ENCODE measurements around the gene ITGB4. TPM values are rescaled to one million over a fixed set of nuclear protein-coding genes. Genes with fewer than 3 reads are reported as not detected.
"Not testable (repeated sequence)": the region's sequence is repeated elsewhere in the genome, so short reads cannot be mapped to it uniquely, and the experiment has no call there.

Gene ITGB4
- polyA plus RNA-seq, 3 donors from 2014 or later: 0.24 TPM; not detected in 2

DNA sequence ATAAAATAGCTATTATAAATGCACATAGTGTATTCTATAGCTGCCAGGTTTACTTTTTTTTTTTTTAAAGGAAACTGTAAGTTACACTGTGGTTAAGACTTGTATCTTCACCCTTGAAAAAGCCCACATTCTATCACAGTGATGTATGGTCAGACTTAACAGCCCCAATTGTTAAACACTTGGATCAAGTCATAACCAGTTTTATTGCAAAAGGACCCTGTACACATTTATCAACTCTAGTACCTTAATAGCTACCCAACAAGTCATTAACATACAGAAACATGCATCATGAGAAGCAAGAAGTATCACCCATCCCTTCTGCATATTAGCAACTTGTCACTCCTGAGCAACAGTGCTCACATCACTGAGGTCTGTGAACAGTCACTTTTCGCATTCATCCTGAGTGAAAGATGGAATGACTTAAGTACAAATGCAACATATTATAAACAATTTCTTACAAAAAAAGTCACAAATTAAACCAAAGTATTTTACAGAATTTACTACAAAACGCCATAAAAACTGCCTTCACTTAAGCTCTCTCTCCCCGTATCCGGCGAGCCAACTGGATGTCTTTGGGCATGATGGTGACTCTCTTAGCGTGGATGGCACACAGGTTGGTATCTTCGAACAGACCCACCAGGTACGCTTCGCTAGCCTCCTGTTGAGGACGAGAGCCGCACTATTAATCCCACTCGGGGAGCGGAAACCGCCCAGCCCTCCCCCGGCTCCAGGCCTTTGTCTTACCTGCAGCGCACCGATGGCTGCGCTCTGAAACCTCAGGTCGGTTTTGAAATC is 57.0 kb downstream of the ITGB4 start:
- H3K27ac Mint-ChIP-seq: peak overlapping the region; percentile 91 to 98 (median 93)
- peaks cover 36 to 51% (median 42%) of the 10 kb centered on the region in 3 donors for H3K27me3 Mint-ChIP-seq (ENCODE audit: low read depth in 3 of 3)
- H3K9me3 Mint-ChIP-seq: not testable (repeated sequence)
- peaks cover 25 to 38% (median 32%) of the 10 kb centered on the region in 3 donors for H3K36me3 Mint-ChIP-seq
- peak overlapping the region; percentile 97 to 100 (median 98) for H3K4me3 Mint-ChIP-seq
- peak; percentile 51 to 64 (median 59) for DNase-seq
- peaks cover 55 to 62% of the 10 kb centered on the region in 2 donors for H3K4me1 Mint-ChIP-seq

DNA sequence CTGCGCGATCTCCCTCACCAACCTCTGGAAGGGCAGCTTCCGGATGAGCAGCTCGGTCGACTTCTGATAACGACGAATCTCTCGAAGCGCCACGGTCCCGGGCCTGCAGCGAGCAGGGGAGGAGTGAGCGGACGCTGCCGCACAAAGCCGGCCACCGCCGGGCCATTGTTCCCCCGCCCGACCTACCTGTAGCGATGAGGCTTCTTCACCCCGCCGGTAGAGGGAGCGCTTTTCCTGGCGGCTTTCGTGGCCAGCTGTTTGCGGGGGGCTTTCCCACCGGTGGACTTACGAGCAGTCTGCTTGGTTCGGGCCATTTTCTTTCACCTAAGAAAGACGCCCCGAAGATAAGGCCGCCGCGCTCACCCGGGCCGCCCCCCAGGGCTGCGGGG is 57.6 kb downstream of the ITGB4 start:
- Mint-ChIP-seq H3K9me3 (peaks cover 0 to 7% (median 3%) of the 10 kb centered on the region in 6 donors), H3K36me3 (peaks cover 25 to 38% (median 32%) of the 10 kb centered on the region in 3 donors), H3K4me1 (peaks cover 61 to 68% of the 10 kb centered on the region in 2 donors), H3K27me3 (ENCODE audit: low read depth in 3 of 3) (peaks cover 34 to 51% (median 39%) of the 10 kb centered on the region in 3 donors), H3K27ac (peak overlapping the region; percentile 91 to 98 (median 93)), H3K4me3 (peak overlapping the region; percentile 97 to 100 (median 98))
- DNase-seq: peak; percentile 72 to 78 (median 76)

DNA sequence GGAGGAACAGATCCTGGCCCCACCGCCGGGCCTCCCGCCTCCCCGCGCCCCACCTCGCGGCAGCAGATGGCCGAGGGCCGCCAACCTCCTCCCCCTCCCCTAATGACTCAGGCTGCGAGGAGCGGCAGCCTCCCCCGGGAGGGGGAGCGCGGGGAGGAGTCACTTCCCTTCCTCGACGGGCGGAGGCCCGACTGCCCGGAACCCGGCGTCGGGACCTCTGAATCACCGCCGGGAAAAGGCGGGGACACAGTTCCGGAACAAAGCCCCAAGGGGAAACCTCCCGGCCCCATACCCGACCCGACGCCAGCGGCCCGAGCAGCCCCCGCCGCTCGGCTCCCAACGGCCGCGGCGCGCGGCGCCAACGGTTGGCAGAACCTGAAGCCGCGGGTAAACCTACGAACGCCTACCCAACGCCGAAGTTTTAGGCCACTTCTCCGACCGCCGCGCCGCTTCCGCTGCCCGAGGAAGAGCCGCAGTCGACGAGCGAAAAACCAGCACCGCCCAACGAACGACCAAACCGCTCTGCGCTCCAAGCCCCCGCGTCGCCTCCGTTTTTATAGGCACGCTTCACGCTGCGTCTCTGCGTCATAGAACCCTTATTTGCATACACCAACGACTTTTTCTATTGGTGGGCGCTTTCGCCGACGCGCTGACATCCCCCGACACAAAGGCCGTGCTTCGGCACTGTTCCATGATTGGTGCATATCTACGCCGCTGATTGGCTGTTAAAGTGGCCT is 58.2 kb downstream of the ITGB4 start:
- Mint-ChIP-seq H3K9me3 (peaks cover 0 to 7% (median 3%) of the 10 kb centered on the region in 6 donors), H3K36me3 (peaks cover 25 to 38% (median 32%) of the 10 kb centered on the region in 3 donors), H3K27me3 (ENCODE audit: low read depth in 3 of 3) (peaks cover 32 to 50% (median 38%) of the 10 kb centered on the region in 3 donors), H3K27ac (peak overlapping the region; percentile 98 to 100 (median 98)), H3K4me1 (peaks cover 66 to 72% of the 10 kb centered on the region in 2 donors), H3K4me3 (peak overlapping the region; percentile 97 to 100 (median 98))
- DNase-seq: peak; percentile 95 to 98 (median 97)

DNA sequence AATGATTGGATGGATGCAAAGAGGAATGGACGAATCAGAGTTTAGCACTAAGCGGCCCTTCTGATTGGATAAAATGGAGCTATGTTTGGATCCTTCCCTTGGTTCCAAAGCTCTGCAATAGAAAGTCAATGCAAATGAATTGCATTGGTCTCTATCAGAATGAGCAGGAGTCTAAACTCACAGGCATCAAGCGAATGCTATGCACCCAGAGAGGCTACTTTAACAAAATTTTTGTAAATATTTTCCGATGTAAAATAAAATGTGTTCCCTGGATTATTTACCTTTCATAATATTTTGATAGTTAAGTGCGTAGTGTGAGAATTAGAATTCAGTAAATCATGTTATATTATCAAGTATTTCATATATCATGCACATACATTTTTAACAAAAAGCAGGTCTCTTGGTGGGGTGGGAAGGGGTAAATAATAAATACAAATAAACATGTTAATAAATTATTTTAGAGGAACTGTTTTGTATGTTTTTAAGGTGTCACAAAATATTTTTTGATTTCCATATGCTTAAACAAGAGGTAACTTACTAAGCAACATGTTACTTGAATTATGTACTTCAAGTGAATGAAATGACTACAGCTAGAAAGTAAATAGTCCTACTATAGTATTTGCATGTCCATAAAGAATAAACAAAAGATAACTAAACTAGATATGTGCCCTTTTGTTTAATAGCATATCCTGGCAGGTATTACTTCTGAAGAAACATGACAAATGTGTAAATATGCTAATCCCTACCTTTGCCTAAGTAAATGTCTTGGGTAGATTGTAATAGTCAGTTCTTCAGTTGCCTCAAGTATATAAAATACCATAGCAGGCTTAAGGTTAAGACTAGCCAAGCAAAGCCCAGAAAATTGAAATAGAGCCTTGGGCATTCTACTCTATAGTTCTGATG is 59.0 kb downstream of the ITGB4 start:
- Mint-ChIP-seq H3K27me3 (ENCODE audit: low read depth in 3 of 3) (peaks cover 35 to 48% (median 44%) of the 10 kb centered on the region in 3 donors), H3K27ac (peak overlapping the region; percentile 98 to 100 (median 98)), H3K9me3 (peaks cover 0 to 7% (median 3%) of the 10 kb centered on the region in 6 donors), H3K36me3 (peaks cover 25 to 38% (median 32%) of the 10 kb centered on the region in 3 donors), H3K4me1 (peaks cover 61 to 71% of the 10 kb centered on the region in 2 donors), H3K4me3 (peak overlapping the region; percentile 94 to 100 (median 97))
- DNase-seq: no peak

DNA sequence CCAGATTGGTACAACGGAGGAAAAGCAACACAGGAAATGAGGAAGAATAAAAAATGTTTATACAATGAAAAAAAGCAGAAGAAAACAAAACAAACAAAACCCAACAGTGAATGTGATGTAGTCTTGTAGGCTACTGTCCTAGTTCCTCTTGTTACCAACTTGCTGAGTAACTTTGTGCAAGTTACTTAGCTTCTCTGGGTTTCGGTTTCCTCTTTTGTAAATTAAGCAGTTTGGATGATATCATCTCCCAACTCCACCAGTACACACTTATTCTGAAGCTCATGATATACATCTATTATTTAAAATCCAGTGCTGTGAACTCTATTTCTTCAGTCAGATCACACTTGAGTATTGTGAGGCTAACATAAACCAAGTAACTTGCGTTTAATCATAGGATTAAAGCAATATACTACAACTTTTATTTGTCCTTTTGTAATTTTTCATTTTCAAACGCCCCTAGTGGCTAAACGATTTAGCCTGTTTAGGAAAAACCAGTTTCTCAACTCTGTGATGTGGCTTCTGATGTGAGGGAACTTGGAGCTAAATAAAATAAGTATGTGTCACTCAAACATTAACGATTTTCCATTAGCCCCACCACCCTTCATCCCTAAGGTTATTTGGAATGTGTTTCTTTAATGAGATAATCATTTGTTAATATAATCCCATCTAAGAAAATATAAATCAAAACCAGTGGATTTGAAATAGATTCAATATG is 62.0 kb downstream of the ITGB4 start:
- H3K36me3 Mint-ChIP-seq: peaks cover 10 to 13% (median 11%) of the 10 kb centered on the region in 3 donors
- peak overlapping the region; percentile 90 to 95 (median 93) for H3K4me3 Mint-ChIP-seq
- H3K27ac Mint-ChIP-seq: peak overlapping the region; percentile 92 to 100 (median 99)
- peaks cover 20 to 35% (median 27%) of the 10 kb centered on the region in 3 donors for H3K27me3 Mint-ChIP-seq (ENCODE audit: low read depth in 3 of 3)
- peaks cover 0 to 7% (median 3%) of the 10 kb centered on the region in 6 donors for H3K9me3 Mint-ChIP-seq
- H3K4me1 Mint-ChIP-seq: peaks cover 49 to 60% of the 10 kb centered on the region in 2 donors
- peak; percentile 47 to 58 (median 57) for DNase-seq

DNA sequence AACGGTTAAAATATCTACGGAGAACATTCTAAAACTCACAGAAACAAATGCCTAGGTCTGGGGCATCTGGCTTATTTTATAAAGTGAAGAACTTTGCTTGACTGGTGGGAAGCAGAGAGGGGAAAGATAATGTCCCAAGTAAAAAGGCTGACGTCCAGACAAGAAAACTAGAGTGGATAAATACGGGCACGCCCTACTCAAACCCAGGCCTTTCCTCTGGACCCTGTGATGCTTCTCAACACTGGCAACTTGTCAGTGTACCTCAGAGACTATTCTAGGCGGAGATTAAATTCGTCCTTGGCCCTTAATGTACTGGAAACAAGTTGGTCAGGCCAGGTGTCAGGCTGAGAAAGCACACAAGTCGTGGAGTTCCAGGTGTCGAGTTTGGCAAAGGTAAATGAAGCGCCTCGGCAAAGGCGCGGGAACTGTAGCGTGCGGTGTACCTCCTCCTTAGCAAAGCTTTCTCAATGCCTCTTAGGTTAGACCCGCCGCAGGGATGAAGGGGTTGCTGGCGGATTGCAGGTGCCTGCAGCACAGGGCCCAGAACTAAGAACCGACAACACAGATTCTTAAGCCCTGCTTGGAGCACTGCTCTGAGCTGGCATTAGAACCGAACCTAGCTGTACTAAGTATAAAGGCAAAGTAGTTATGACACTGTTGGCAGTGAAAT is 62.7 kb downstream of the ITGB4 start:
- DNase-seq: peak in 1 of 3 donors; percentile 3
- peaks cover 3 to 6% (median 4%) of the 10 kb centered on the region in 3 donors for H3K36me3 Mint-ChIP-seq
- H3K4me1 Mint-ChIP-seq: peaks cover 45 to 54% of the 10 kb centered on the region in 2 donors

DNA sequence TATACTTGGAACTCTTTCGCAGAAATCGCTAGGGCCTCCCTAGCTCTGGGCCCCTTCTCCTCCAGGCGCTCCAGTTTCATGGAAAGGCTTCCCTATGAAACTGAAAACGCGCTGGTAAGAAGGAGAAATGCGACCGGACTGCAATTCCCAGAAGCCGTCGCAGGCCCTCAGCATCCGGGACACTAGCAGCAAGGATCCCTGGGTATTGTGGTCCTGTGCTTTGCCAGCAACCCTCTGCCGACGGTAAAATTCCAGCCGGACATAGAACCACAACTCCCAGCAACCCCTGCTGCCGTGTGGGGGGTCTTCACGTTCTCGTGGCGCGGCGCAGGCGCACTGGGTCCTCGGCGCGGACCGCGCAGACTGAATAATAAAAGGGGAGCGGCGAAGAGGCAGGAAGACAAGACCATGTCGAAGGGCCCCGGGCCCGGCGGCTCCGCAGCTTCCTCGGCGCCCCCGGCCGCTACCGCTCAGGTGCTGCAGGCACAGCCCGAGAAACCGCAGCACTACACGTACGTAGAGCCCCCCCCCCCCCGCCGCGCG is 63.3 kb downstream of the ITGB4 start, which contains the start of gene UNK:
UNK (plus strand) TSS at position 334 of the 543 bp plus-strand sequence; CDS start at position 409, 75 bp downstream.
- H3K4me1 Mint-ChIP-seq: peaks cover 45 to 53% of the 10 kb centered on the region in 2 donors
- peaks cover 0 to 5% (median 2%) of the 10 kb centered on the region in 6 donors for H3K9me3 Mint-ChIP-seq
- H3K27ac Mint-ChIP-seq: peak within 1 kb of the TSS; percentile 92 to 100 (median 99)
- H3K27me3 Mint-ChIP-seq (ENCODE audit: low read depth in 3 of 3): peaks cover 11 to 22% (median 18%) of the 10 kb centered on the region in 3 donors
- peak within 1 kb of the TSS; percentile 90 to 95 (median 94) for H3K4me3 Mint-ChIP-seq
- DNase-seq: peak; percentile 96 to 98 (median 98)
- peaks cover 1 to 4% (median 3%) of the 10 kb centered on the region in 3 donors for H3K36me3 Mint-ChIP-seq

More for the DNA sequence above, 62.7 kb downstream of the ITGB4 start:
- Mint-ChIP-seq H3K27me3 (ENCODE audit: low read depth in 3 of 3) (peaks cover 13 to 28% (median 20%) of the 10 kb centered on the region in 3 donors), H3K4me3 (peak overlapping the region; percentile 90 to 95 (median 94)), H3K9me3 (peaks cover 0 to 7% (median 3%) of the 10 kb centered on the region in 6 donors), H3K27ac (peak overlapping the region; percentile 92 to 100 (median 99))

DNA sequence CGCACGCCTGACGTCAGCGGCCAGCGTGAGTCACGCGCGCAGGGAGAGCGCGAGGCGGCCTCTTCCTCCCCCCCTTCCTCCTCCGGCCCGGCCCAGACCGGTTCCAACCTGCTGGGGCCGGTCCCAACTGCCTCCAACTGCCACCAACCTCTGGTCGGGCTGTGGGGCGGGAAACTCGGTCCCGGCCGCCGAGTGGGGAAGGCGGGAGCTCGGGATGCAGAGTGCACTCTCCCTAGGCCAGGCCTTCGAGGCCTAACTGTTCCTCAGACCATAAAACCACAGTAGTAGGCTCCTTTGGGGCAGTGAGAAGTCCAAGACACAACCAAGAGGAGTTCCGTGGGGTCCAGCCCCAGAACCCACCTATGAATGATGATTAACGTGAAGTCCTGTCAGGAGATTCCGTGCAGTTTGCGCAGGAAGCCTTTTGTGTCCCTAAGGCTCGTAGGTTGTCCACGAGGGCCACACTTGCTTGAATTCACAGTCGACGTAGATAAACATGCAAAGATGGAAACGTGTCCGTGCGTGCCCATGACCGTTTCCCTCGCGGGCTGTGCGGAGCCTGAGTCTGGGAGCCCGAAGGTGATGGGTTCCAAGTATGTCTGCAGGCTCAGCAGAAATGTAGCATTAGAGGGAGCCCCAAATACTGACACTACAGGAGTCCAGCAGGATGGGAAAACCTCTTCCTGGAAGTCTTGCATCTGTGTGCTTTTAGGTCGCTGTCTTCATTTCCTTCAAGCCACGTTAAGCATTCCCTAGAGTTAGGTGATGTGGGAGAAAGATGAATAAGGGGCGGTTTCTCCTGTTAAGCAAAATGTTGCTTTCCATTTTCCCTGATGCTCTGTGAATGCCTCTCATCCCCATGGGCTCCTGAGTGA is 64.0 kb downstream of the ITGB4 start:
- peaks cover 39 to 46% of the 10 kb centered on the region in 2 donors for H3K4me1 Mint-ChIP-seq
- peak overlapping the region; percentile 90 to 95 (median 94) for H3K4me3 Mint-ChIP-seq
- peaks cover 7 to 15% (median 13%) of the 10 kb centered on the region in 3 donors for H3K27me3 Mint-ChIP-seq (ENCODE audit: low read depth in 3 of 3)
- H3K9me3 Mint-ChIP-seq: no peaks in the 10 kb centered on the region
- H3K36me3 Mint-ChIP-seq: no peaks in the 10 kb centered on the region
- peak in 1 of 3 donors; percentile 89 for DNase-seq
- peak overlapping the region; percentile 92 to 100 (median 99) for H3K27ac Mint-ChIP-seq

DNA sequence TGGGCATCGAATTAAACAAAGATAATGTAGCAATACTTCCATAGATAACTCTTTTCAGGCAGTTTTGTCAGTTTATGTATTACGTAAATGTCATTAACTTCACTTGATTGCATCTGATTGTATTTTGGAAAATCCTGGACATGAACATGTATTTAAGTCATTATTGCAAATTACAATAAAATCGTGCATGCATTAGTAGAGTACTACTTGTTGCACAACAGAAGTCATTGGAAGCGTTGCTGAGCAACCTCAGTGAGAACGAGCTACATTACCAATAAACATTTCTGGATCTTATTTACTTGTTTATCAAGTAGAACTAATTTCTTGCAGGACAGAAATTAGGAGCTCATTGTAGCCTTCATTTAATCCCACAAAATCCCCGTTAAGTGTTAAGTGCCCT is 70.0 kb downstream of the ITGB4 start:
- no peaks in the 10 kb centered on the region for H3K9me3 Mint-ChIP-seq
- no peak overlapping the region for H3K4me3 Mint-ChIP-seq
- H3K4me1 Mint-ChIP-seq: peaks cover 14 to 28% of the 10 kb centered on the region in 2 donors
- H3K36me3 Mint-ChIP-seq: peaks cover 0 to 15% (median 0%) of the 10 kb centered on the region in 3 donors
- no peak for DNase-seq
- peaks cover 0 to 2% (median 0%) of the 10 kb centered on the region in 3 donors for H3K27me3 Mint-ChIP-seq (ENCODE audit: low read depth in 3 of 3)
- no peak overlapping the region for H3K27ac Mint-ChIP-seq

DNA sequence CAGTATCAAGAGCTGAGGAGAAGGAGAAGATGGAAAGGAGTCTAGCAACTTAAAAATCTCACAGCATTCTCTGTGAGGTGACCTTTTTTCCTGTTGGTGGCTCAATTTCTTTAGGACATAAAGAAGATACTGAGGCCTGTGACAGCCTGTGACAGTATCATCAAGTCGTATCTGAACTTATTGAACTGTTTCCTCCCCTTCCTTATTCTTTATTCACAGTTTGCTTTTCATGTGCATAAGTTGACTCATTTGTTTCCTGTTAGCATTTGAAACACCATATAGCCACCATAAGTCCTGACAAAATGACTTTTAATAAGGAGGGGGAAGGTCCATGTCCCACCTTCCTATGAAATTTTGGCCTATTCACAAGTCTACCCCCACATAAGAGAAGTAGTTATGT is 72.2 kb downstream of the ITGB4 start:
- Mint-ChIP-seq H3K4me1 (peaks cover 11 to 26% of the 10 kb centered on the region in 2 donors), H3K27me3 (ENCODE audit: low read depth in 3 of 3) (peaks cover 0 to 2% (median 0%) of the 10 kb centered on the region in 3 donors), H3K9me3 (no peaks in the 10 kb centered on the region), H3K4me3 (no peak overlapping the region), H3K27ac (peak overlapping the region in 4 of 6 donors; percentile 9 to 68 (median 30)), H3K36me3 (peaks cover 0 to 17% (median 4%) of the 10 kb centered on the region in 3 donors)
- no peak for DNase-seq

Measured in immature natural killer cell (primary cell).